ENCODE measurements around the gene NFATC4. TPM values are rescaled to one million over a fixed set of nuclear protein-coding genes. Genes with fewer than 3 reads are reported as not detected.
A peak's percentile ranks its signal among the peaks of the same experiment; 100 is the strongest.

NFATC4 gene
- total RNA-seq, 2 donors from 2014 or later: 24.8 to 34.1 TPM

GRCh38 chr14:24372701-24373416, 4.9 kb downstream of the NFATC4 start:
- Mint-ChIP-seq H3K9me3 (no peaks in the 10 kb centered on the region), H3K4me3 (no peak overlapping the region), H3K36me3 (ENCODE audit: low read depth) (peaks cover 4% of the 10 kb centered on the region), H3K4me1 (peaks cover 10% of the 10 kb centered on the region), H3K27ac (no peak overlapping the region), H3K27me3 (ENCODE audit: insufficient read depth) (no peaks in the 10 kb centered on the region)
- Histone ChIP-seq H3K27ac (ENCODE audit: low read depth, low read length) (no peak overlapping the region), H3K36me3 (ENCODE audit: control insufficient read depth, insufficient read depth, low read length) (no peaks in the 10 kb centered on the region), H3K4me1 (ENCODE audit: control insufficient read depth, insufficient read depth, low read length) (peaks cover 7% of the 10 kb centered on the region), H3K9me3 (ENCODE audit: control insufficient read depth, low read length) (no peaks in the 10 kb centered on the region), H3K27me3 (ENCODE audit: control insufficient read depth, insufficient read depth, low read length, poor library complexity, severe bottlenecking) (no peaks in the 10 kb centered on the region), H3K9ac (ENCODE audit: extremely low read depth, low read length, poor library complexity, severe bottlenecking) (no peak overlapping the region), H3K4me3 (ENCODE audit: low read length) (no peak overlapping the region)
- TF ChIP-seq CTCF (conservative IDR thresholded peaks at IDR 0.05): no peak
- peak; percentile 20 for DNase-seq
- WGBS, 2 experiments (ENCODE audit: insufficient coverage in 1 of 2, insufficient read length in 1 of 2): 89 to 98% methylated on average over 7 to 11 of the region's 12 CpGs

GRCh38 chr14:24376448-24377070, 8.6 kb downstream of the NFATC4 start:
- no peak overlapping the region for H3K4me3 ChIP-seq (ENCODE audit: low read length)
- no peak overlapping the region for H3K27ac Mint-ChIP-seq
- no peaks in the 10 kb centered on the region for H3K9me3 Mint-ChIP-seq
- no peak overlapping the region for H3K9ac ChIP-seq (ENCODE audit: extremely low read depth, low read length, poor library complexity, severe bottlenecking)
- peak; percentile 63 for TF ChIP-seq CTCF (conservative IDR thresholded peaks at IDR 0.05)
- peaks cover 4% of the 10 kb centered on the region for H3K27me3 Mint-ChIP-seq (ENCODE audit: insufficient read depth)
- H3K36me3 ChIP-seq (ENCODE audit: control insufficient read depth, insufficient read depth, low read length): no peaks in the 10 kb centered on the region
- peak; percentile 89 for DNase-seq
- H3K9me3 ChIP-seq (ENCODE audit: control insufficient read depth, low read length): no peaks in the 10 kb centered on the region
- H3K4me3 Mint-ChIP-seq: peak overlapping the region; percentile 40
- peaks cover 3% of the 10 kb centered on the region for H3K4me1 ChIP-seq (ENCODE audit: control insufficient read depth, insufficient read depth, low read length)
- H3K27me3 ChIP-seq (ENCODE audit: control insufficient read depth, insufficient read depth, low read length, poor library complexity, severe bottlenecking): no peaks in the 10 kb centered on the region
- no peak overlapping the region for H3K27ac ChIP-seq (ENCODE audit: low read depth, low read length)
- peaks cover 20% of the 10 kb centered on the region for H3K4me1 Mint-ChIP-seq
- H3K36me3 Mint-ChIP-seq (ENCODE audit: low read depth): peaks cover 4% of the 10 kb centered on the region
- WGBS, 2 experiments (ENCODE audit: insufficient coverage in 1 of 2, insufficient read length in 1 of 2): 74 to 88% methylated on average over 2 to 16 of the region's 16 CpGs

- peaks cover 4% of the 10 kb centered on the region for H3K36me3 Mint-ChIP-seq (ENCODE audit: low read depth)
- no peak for TF ChIP-seq CTCF (conservative IDR thresholded peaks at IDR 0.05)
- H3K4me3 ChIP-seq (ENCODE audit: low read length): no peak overlapping the region
Measured at GRCh38 chr14:24377126-24377525, 9.1 kb downstream of the NFATC4 start.

More at GRCh38 chr14:24377126-24377525, 9.1 kb downstream of the NFATC4 start:
- no peak overlapping the region for H3K27ac Mint-ChIP-seq
- Histone ChIP-seq H3K9me3 (ENCODE audit: control insufficient read depth, low read length) (no peaks in the 10 kb centered on the region), H3K9ac (ENCODE audit: extremely low read depth, low read length, poor library complexity, severe bottlenecking) (no peak overlapping the region), H3K36me3 (ENCODE audit: control insufficient read depth, insufficient read depth, low read length) (no peaks in the 10 kb centered on the region), H3K27ac (ENCODE audit: low read depth, low read length) (no peak overlapping the region), H3K4me1 (ENCODE audit: control insufficient read depth, insufficient read depth, low read length) (peaks cover 3% of the 10 kb centered on the region), H3K27me3 (ENCODE audit: control insufficient read depth, insufficient read depth, low read length, poor library complexity, severe bottlenecking) (no peaks in the 10 kb centered on the region)
- peak; percentile 28 for DNase-seq
- 90 to 92% methylated on average over 5 to 7 of the region's 7 CpGs for WGBS, 2 experiments (ENCODE audit: insufficient coverage in 1 of 2, insufficient read length in 1 of 2)
- H3K9me3 Mint-ChIP-seq: no peaks in the 10 kb centered on the region
- peaks cover 20% of the 10 kb centered on the region for H3K4me1 Mint-ChIP-seq
- peaks cover 4% of the 10 kb centered on the region for H3K27me3 Mint-ChIP-seq (ENCODE audit: insufficient read depth)
- peak overlapping the region; percentile 40 for H3K4me3 Mint-ChIP-seq
